Umbilical cord (tissue), 2 donors: ENCODE results near the gene KIF20B. TPM values are rescaled to one million over a fixed set of nuclear protein-coding genes. Genes with fewer than 3 reads are reported as not detected.
"Not testable (repeated sequence)": the region's sequence is repeated elsewhere in the genome, so short reads cannot be mapped to it uniquely, and the experiment has no call there.

Experiments
- DNase-seq: peaks from one replicate; pipeline ENCODE4 v3.0.0-alpha.2; 2015; ENCODE audit warnings: low spot score
- total RNA-seq: library from RNA; depleted of rRNA; stranded (reverse); fragments of >200 nt; gene quantifications from one replicate; pipeline ENCODE4 v1.2.3, GENCODE V29; 2014; ENCODE audit warnings: low replicate concordance; ENCODE audit not compliant: insufficient read depth

The KIF20B gene
- total RNA-seq, 1 donor from 2014 or later: 10.4 TPM

GRCh38 chr10:89783406-89783805, 82.0 kb downstream of the KIF20B start:
- DNase-seq: no peak

DNA sequence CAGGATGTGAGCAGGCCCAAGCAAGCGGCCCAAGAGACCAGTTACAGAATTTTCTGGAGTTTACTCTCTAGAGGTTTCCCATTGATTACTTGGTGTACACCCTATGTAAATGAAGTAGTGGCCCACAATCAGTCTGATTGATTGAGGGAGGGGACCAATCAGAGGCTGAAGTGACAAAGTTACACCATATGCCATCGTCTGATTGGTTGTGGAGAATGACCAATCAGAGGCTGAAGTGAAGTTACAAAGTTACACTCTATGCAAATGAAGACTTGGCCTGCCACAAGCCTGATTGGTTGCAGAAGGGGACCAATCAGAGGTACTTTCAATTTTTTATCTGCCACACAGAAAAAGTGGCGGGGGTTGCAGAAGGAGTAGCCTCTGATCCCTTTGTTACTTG, 83.7 kb downstream of the KIF20B start:
- no peak for DNase-seq

GRCh38 chr10:89789188-89789877, 87.9 kb downstream of the KIF20B start:
- DNase-seq: no peak

DNA sequence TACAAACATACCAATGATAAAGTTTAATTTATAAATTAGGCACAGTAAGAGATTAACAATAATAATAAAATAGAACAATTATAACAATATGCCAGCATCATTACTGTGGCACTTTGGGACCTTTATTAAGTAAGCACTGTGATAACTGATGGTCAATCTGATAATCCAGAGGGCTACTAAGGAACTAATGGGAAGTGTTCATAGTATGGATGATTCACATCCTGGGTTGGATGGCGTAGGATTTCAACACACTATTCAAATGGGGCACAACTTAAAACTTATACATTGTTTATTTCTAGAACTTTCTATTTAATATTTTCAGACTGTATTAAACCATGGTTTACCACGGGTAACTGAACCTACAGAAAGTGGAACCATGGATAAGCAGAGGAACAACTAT, 90.8 kb downstream of the KIF20B start:
- no peak for DNase-seq

GRCh38 chr10:89793649-89794254, 92.4 kb downstream of the KIF20B start:
- peak; percentile 85 for DNase-seq

DNA sequence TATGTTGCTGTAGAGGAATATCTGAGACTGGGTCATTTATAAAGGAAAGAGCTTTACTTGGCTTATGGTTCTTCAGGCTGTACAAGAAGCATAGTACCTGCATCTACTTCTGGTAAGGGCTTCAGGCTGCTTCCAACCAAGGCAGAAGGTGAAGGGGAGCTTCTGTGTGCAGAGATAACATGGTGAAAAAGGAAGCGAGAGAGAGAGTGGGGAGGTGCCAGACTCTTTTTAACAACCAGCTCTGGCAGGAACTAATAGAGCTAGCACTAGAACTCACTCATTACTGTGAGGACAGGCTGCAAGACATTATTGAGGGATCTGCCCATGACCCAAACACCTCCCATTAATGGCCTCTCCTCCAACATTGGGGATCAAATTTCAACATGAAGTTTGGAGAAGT, 94.5 kb downstream of the KIF20B start:
- DNase-seq: no peak

- DNase-seq: no peak
These were observed 96.7 kb downstream of the KIF20B start for GRCh38 chr10:89798092-89798491.

DNA sequence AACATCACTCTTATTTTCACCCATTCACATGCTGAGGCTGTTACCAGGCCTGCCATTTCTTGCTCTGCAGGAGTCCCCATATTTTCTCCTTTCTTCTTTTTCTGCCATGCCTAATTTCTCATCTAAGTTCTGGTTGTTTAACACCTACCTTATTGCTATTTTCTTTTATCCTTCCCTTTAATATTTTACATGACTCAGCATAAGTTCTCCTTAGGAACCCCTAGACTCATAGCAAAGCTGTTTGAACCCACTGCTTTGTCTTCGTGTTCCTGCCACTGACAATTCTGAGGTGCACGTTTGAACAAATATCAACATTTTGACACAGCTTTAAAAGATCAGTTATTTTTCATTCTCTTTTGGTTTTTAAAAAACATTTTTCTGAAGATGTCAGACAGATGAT, 98.2 kb downstream of the KIF20B start:
- no peak for DNase-seq

- no peak for DNase-seq
These were observed 104.2 kb downstream of the KIF20B start for GRCh38 chr10:89805599-89806013.

DNA sequence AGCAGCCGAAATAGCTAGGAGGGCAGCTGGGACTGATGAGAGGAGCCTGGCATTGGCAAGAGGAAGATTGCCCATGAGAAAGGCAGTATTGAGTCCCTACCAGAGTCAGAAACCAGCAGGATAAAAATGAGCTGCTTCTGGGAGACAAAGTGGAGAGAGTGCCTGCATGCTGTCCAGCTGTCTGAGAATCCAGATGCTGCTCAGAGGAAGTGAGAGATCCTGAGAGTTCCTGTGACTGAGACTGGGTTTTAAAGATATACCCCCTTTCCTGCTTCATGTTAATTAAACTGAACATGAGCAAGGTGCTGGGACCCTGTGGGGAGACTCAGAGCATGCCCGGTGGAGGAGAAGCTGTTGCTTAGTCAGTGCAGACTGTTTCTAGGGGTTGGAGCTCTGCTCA, 107.5 kb downstream of the KIF20B start:
- peak; percentile 47 for DNase-seq

DNA sequence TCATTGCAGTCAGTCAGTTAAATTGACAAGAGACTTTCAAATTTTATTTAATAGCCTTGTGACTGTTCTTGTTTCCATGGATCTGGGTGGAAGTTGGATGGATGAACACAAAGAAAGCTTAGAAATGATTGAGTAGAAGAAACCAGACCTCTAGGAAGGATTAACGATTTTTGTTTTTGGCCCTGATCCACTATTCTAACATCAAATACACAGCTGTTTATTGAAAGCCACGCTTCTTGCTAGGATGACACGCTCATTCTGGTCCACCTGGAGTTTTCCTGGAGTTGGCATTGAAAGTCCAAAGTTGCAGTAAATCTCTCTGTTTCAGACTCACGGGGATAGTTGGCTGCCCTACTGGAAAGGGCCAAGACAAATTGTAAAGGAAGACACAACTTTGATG, 108.4 kb downstream of the KIF20B start:
- DNase-seq: no peak

DNA sequence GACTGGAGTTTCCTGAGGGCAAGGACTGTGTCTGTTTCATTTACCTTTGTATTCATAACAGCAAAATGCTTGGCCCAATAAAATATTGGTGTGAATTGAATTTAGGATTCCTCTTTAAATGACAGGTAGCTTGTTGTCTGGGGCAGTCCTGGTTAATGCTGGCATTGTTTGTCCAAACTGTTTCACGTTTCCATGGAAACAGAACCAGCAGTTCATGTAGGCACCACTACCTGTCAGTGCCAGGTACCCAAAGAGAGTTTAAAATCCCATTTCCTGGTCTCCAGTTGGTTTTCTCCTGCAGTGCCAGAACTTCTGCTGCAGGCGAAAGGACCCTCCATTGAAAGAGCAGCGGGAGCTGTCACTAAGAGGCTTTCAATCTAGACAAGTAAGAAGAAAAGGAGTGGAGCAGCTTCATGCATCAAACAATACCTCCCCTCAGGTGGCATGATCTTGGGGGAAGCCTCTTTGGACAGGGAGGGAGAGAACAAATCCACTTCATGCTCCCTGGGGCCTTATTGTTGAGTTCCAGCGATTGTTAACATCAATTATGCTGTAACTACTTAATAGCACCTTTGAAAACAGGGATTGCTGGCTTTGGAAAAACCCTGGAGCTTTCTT, 109.6 kb downstream of the KIF20B start:
- no peak for DNase-seq

GRCh38 chr10:89813546-89813945, 112.2 kb downstream of the KIF20B start:
- DNase-seq: no peak

GRCh38 chr10:89814278-89814677, 112.9 kb downstream of the KIF20B start:
- DNase-seq: peak; percentile 91

GRCh38 chr10:89815049-89815853, 113.9 kb downstream of the KIF20B start:
- DNase-seq: no peak

DNA sequence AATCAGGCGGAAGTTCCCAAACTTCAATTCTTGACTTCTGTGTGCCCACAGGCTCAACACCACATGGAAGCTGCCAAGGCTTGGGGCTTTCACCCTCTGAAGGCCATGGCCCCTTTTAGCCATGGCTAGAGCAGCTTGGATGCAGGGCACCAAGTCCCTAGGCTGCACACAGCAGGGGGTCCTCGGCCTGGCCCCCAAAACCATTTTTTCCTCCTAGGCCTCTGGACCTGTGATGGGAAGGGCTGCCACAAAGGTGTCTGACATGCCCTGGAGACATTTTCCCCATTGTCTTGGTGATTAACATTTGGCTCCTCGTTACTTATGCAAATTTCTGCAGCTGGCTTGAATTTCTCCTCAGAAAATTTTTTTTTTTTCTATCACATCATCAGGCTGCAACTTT, 117.6 kb downstream of the KIF20B start:
- not testable (repeated sequence) for DNase-seq

Other genes starting within 250 kb of the KIF20B start
- 2.2 TPM for gene SLC16A12, start 166.0 kb upstream of the KIF20B start, total RNA-seq
- 6.0 TPM for gene PANK1, start 56.3 kb upstream of the KIF20B start, total RNA-seq